HG03378 (cell line): ENCODE results near the gene ANKRD36B.
"Not testable (repeated sequence)": the region's sequence is repeated elsewhere in the genome, so short reads cannot be mapped to it uniquely, and the experiment has no call there.

Source experiments
- ATAC-seq: cut with Tn5 transposase; IDR thresholded peaks from one replicate; pipeline ENCODE4 v1.9.1; 2021; ENCODE audit warnings: mild to moderate bottlenecking, moderate library complexity; ENCODE audit not compliant: unreplicated experiment

ANKRD36B gene

DNA sequence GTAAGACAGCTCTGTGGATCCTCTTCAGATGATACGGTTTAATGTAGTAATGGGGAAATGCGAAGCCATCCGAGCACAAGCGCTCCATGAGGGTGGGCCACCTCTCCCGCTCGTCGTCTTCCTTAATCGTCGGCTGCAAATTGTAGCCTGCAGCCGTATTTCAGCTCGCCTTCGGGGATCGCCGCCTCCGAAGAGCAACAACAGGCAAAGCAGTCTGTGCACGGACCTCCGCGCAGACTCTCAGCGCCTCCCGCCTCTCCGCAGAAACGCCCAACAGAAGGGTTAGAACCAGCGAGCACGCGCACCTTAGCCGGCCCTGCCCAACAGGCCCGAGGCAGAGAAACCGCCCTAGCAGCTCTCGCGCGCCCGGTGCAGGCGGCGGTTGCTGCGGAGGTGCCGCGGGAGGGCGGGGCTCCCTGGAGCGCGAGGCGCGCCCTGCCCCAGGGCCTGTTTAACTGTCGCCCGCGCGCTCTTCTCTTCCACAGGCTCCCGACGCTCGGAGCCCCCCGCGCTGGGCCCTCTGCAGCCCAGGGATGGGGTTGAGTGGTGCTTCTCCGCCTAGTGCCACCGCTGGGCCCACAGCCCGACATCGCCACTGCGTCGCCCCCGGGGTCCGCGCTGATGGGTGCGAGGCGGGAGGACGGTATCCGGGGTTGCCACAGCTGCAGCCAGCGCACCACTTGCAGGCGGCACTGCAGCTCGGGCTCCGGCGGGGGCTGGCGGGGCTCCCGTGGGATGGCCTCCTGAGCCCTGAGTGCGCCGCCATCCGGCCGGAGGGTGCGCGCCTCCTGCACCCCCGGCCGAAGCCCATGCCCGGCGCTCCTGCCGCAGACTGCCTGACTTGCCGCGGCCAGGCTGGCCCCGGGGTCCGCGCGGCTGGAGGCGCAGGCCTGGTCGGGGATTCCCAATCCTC, at the start of gene ANKRD36B:
Gene ANKRD36B, minus strand, starts transcription at position 280 of the 913 bp plus-strand sequence. Its CDS starts 192 bp downstream, at position 88.
- ATAC-seq, result peak; percentile 59

DNA sequence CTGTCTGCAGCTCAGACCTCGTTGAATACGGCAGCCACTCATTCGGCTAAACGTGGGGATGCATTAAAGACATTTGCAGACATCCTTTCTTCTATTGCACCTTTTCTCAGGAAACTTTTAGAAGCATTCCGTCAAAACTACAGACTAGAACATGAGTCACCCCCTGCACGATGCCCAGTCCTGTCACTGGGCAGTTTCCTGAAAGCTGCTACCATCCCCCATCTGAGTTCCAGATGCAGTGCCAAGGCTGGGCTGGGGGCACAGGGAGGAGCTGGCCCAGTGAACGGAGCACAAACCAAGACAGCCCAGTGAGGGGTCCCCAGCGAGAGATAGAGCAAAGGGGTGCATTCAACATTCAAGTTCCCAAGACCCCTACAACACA, 36.4 kb upstream of the ANKRD36B start:
- ATAC-seq, result not testable (repeated sequence)

DNA sequence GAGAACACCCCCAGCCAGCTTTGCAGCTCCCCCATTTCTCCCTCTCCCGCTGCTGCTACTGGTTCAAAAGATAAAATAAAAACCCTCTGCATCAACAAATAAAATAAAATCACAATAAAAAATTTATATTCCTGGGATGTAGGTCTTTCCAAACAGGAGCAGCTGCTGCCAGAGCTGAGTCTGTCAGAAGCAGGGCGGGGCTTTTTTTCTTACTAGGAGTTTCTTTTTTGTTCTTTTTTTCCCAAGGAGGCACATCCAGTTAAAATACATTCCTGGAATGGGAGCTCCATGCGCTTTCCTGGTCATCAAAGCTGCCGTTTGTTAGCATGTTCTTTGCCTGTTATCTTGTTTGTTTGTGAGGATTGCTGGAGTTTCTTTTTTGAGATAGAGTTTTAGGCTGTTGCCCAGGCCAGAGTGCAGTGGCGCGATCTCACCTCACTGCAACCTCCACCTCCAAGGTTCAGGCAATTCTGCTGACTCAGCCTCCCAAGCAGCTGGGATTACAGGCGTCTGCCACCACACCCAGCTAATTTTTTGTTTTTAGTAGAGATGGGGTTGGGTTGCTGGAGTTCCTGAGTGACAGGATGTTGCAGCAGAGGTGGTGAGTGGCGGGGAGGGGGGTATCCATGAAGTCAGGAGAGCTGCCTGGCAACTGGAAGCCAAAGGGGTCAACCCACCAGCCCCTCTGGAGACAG, 35.8 kb upstream of the ANKRD36B start:
- ATAC-seq, result not testable (repeated sequence)

DNA sequence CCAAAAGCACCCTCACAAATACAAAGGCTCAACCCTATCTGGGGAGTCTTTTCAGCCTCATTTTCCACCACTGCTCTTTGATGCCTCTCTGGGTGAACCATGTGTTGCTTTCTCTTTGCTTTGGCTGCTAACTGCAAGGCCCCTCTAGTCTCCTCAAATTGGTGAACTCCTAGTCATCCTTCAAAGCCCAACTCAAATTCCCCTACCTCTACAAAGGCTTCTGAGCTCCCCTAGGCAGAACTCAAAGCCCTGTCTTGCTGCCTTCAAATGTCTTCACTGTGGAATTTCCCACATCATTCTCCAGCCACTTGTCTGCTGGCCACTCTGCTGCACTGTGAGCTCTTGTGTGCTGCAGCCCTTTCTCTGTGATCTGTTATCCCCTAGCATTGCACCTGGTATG, 33.3 kb upstream of the ANKRD36B start:
- ATAC-seq, result not testable (repeated sequence)

DNA sequence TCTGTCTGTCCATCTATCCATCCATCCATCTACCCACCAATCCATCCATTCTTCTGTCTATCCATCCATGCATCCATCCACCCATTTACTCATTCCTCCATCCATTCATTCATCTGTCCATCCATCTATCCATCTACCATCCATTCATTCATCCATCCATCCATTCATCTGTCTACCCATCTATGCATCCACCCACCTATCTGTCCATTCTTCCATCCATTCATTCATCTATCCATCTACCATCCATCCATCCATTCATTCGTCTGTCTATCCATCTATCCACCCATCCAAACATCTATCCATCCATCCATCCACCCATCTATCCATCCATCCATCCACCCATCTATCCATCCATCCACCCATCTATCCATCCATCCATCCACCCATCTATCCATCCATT, 30.8 kb upstream of the ANKRD36B start:
- ATAC-seq, result not testable (repeated sequence)

DNA sequence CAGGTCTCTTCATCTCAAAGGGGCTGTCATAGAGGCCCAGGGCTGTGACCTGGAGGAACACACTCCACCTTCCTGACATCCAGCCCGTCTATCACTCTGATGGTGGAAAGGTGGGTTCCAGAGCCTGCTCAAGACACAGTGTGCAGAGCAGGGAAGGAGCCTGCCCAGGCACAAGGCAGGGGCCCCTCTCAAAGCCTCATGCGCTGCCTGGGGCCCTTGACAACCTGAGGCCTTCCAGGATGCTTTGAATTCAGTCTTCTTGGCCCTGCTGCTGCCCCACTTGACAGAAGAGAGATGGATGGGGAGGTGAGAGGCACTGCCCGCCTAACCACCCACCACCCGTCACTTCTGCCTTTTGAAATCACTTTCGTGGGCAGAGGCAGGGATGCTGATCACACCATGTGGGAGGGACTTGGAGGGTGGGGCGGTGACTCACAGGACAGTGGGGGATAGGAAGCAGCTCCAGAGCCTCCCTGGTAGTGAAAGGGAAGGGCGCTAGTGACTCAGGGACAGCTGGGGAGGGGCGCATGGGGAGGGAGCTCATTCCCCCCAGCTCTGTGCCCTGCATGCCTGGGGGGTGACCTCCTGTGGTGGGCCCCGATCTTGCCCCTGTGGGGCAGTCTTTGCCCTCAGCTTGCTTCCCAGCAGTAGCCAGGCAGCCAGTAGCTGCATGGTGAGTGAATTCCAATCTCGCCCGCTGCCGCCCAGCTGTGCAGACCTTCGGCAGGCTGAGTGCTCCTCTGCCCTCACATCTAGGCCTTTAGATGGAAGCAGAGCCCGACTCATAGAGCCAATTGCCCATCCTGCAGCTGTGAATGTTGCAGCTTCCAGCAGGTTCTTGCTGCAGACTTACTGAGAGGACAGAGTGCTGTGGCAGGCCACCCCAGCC, 29.5 kb upstream of the ANKRD36B start:
- not testable (repeated sequence) for ATAC-seq

DNA sequence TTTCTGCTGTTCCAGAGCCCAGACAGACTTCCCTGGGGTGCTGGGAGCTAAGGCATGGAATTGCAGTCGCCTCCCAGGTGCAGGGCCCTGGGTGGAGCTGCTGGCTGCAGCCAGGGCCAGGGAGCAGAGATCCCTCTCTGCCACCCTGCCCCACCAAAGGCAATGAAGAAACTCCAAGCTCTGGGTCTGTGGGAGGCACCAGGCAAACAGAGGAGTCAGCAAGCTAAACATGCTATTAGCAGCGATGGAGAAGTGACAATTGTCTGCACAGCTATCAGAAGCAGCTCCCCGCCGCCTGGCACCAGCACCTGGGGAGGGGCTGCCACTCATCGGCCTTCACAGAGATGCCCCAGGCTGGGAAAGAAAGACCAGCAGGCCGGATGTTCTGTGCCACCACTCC, 28.2 kb upstream of the ANKRD36B start:
- ATAC-seq, result no peak

DNA sequence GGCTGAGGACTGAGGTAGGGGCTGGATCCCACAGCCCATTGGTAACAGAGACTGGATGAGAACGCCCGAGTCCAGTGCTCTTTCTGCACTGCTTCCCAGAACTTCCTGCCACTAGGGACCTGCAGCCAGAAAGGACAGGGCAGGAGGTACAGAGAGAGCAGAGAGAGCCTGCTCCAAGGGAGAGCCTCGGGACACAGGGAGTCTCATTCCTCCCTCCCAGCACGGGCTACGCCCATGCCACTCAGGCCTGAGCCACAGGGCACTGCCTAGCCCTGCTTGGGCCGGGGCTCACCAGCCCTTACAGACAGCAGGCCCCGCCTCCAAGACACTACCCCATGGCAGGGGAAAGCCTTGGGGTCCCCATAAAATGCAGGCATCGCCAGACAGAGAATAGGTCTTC, 26.1 kb upstream of the ANKRD36B start:
- ATAC-seq, result not testable (repeated sequence)

DNA sequence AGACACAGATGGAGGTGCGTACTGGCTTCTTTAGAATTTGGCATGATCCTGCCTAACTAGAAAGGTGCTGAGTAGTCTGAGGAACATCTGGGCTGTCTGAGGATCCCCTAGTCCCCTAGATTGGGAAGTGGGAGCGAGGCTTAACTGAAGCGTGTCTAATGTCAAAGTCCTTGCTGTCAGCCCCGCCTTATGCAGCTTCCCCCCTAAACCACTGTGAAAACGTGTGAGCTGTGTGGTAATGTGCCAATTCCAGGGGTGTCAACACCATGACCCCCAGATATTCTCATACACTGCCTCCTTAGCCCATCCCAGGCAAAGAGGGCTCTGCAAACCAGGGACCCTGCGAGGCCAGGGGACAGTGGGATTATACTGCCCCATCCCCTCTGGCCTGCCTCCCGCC, 22.2 kb upstream of the ANKRD36B start:
- not testable (repeated sequence) for ATAC-seq

DNA sequence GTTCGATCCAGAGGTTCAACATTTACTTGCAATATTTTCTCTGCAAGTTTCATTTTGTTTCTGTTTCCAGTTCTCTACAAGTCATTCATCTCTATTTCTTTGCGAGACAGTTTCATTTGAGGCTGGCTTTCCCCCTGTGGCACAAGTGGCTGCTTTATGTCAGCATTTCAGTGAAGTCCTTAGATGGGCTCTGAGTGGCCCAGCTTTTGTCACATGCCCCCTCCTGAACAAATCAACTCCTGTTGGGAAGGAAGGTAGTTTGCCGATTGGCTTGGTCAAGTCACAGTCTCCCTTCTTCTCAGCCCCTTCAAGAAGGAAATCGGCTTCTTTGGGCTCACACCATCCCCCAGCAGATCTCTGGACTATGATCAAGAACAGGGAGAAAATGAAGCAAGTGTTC, 19.1 kb upstream of the ANKRD36B start:
- not testable (repeated sequence) for ATAC-seq

DNA sequence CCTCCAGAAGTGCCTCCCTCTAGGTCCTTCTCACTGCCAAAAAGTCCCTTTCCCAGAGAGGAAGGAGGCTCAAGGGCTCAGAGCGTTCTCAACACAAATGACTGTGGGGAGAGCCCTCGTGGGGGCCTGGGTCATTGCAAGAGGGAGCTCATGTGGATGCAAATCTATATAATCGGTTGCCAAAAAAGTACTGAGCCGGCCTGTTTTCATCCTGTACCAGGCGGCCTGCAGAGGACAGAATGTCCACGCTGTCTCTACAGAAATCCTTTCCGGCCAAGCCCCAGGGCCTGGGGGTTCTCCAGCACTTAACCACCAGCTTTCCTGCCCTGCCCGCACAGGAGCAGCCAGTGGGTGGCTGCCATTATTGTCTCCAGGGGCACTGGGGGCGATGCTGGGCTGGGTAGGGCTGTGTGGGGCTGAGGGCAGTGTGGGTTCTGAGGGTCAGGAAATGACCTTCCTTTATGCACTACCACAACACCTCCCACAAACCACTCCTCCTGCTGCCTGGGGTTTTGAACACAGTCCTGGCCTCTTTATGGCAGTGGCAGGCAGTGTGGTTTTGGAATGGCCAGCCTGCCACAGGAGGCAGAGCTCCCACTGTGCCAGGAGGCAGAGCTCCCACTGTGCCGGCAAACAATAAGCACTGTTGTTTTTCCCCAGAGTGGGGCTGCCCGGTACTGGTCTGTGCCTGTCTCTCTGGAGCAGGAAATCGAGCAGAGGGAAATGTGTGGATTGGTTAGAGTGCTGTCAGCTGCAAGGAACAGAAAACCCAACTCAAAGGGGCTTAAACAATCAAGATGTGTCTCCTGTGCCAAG, 16.1 kb upstream of the ANKRD36B start:
- not testable (repeated sequence) for ATAC-seq

DNA sequence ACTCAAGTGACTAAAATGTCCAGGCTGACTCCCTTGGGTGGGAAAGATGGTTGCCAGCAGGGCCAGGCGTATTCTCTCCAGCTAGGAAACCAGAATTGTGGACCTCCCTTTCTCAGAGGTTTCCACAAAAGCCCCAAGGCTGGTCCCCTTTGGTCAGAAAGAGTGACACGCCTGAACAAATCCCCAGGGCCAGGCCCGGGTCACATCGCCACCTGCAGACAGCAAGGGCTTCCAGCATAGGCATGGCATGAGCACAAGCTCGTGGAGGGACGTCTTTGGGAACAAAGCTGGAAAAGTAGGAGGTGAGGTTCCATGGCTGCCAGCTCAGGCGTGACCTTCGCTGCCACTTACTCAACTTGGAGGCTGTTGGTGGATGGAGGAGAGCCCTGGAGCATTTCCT, 15.4 kb upstream of the ANKRD36B start:
- not testable (repeated sequence) for ATAC-seq

DNA sequence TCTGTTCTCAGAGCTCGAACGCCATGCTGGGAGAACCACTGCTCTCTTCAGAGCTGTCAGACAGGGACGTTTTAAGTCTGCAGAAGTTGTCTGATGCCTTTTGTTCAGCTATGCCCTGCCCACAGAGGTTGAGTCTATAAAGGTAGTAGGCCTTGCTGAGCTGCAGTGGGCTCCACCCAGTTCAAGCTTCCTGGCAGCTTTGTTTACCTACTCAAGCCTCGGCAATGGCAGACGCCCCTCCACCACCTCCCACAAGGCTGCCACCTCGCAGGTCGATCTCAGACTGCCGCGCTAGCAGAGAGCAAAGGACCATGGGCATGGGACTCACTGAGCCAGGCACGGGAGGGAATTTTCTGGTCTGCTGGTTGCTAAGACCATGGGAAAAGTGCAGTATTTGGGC, 11.9 kb upstream of the ANKRD36B start:
- ATAC-seq, result not testable (repeated sequence)

DNA sequence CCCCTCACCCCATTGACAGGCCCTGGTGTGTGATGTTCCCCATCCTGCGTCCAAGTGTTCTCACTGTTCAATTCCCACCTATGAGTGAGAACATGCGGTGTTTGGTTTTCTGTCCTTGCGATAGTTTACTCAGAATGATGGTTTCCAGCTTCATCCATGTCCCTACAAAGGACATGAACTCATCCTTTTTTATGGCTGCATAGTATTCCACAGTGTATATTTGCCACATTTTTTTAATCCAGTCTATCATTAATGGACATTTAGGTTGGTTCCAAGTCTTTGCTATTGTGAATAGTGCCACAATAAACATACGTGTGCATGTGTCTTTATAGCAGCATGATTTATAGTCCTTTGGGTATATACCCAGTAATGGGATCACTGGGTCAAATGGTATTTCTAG, 6.5 kb upstream of the ANKRD36B start:
- not testable (repeated sequence) for ATAC-seq

DNA sequence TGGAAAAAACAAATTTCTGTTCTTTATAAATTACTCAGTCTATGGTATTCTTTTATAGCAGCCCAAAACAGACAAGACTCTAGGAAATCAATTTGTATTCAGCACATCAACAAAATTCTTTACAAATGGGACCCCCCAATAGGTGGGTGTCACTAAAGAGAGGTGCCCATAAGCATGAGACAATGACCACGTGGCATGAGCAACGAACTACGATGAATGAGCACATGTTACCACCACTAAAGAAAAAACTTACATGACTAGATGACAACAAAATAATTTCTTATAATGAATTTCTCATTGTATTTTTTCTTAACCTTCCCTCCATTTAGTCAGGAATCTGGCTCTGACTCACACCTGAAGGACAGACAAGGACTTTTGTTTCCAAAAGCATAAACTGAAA, 3.8 kb upstream of the ANKRD36B start:
- not testable (repeated sequence) for ATAC-seq

DNA sequence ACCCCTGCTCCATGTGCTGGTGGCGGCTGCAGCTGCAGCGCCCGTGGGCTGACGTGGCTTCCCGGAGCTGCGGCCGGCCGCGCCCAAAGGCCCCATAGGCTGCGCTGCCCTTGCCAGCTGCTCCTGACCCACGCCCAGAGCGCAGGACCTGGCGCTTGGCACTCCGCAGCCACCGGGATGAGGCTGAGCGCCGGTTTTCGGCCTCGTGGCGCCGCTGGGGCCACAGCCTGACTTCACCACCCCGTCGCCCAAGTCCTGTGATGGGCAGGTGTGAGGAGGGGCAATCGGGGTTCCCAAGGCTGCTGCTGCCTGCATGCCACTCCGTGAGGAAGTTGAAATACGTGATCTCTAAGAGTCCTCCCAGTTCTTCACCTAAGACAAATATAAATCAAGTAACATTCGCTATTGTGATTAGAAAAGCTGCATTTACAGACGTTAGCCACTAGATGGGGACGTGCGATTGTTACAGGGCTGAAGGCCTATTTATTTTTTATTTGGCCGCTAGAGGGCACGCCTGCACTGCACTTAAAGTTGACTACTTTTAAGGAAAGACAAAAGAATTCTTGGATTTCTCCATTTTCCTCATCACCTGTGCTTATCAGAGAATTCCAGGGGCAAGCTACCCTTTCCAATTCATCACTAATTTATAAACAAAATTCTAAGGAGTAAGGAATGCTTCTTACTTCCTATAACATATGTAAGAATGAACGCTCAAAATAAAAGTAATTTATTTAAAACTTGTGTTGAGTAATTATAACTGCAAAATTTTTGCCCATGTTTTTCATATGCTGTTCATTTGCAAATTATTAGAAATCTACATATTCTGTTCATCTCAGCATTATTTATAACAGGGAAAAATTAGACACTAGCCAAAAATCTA, 1.1 kb upstream of the ANKRD36B start:
- ATAC-seq, result peak; percentile 59

DNA sequence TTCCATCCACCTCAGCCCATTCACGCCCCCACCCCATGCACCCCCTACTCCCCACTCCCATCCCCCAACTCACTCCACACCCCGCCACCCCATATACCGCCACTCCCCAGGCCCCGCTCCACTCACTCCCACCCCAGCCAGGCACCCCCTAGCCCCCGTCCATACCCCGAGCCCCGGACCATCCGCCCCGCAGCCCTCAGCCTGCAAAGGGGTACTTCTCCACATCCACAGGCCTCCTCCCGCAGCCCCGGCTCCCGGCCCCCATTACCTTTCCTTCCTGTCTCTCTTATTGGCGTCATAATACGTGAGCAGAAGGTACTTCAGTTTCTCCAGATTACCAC, 450 bp downstream of the ANKRD36B start:
- not testable (repeated sequence) for ATAC-seq

DNA sequence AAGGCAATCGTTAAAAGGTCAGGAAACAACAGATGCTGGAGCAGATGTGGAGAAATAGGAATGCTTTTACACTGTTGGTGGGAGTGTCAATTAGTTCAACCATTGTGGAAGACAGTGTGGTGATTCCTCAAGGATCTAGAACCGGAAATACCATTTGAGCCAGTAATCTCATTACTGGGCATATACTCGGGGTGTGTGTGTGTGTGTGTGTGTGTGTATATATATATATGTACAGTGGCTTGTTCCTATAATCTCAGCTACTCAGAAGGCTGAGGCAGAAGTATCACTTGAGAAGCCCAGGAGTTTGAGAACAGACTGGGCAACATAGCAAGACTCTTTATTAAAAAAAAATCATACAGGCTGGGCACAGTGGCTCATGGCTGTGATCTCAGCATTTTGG, 24.0 kb downstream of the ANKRD36B start:
- not testable (repeated sequence) for ATAC-seq

DNA sequence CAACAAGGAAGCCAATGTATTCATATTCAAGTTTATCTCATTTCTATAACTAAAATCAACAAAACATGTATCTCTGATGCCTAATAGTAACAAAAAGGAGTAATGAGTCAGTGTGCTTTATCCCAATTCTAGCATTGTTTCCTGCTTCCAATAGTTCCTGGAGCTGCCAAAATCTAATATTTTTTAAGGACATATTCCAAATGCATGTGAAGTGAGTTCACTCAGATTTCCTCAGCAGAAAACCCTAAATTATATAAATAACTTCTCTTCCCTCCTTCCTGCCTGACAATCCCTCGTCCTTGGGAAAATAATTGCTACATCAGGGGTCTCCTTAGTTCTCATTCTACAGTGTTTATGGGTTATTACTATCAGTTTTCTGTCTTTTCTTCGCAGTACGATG, 37.3 kb downstream of the ANKRD36B start:
- not testable (repeated sequence) for ATAC-seq
